Stimulated activated effector memory CD8-positive, alpha-beta T cell treated with anti-CD3 and anti-CD28 coated beads, Interleukin-12 subunit alpha, Interleukin-12 subunit beta, amount 100 ng/mL, for 72 hours (primary cell): ENCODE data around the gene FAH.
A peak's percentile ranks its signal among the peaks of the same experiment; 100 is the strongest.

Experiments
- ATAC-seq: fragments of 150-1000 bp; cut with Tn5 transposase; 2 replicates; pipeline ENCODE4 v1.10.0; 2021
- DNase-seq, 2 donors: peaks; one replicate each; pipeline ENCODE4 v3.0.0; 2021 to 2022; ENCODE audit warnings: low spot score in 2 of 2
- H3K27ac Mint-ChIP-seq: one replicate; pipeline ENCODE4 v1.8.0; 2022; ENCODE audit warnings: mild to moderate bottlenecking, mixed read lengths
- H3K36me3 Mint-ChIP-seq: one replicate; pipeline ENCODE4 v1.8.0; 2022; ENCODE audit warnings: mild to moderate bottlenecking, mixed read lengths
- H3K4me1 Mint-ChIP-seq: one replicate; pipeline ENCODE4 v1.8.0; 2022; ENCODE audit warnings: mixed read lengths
- H3K4me3 Mint-ChIP-seq: one replicate; pipeline ENCODE4 v1.8.0; 2022; ENCODE audit warnings: mild to moderate bottlenecking, mixed read lengths
- H3K9me3 Mint-ChIP-seq: one replicate; pipeline ENCODE4 v1.8.0; 2022; ENCODE audit warnings: mixed read lengths

Gene FAH

GRCh38 chr15:80191198-80191597 lies 38.4 kb downstream of the FAH start:
- no peak for ATAC-seq
- Mint-ChIP-seq H3K4me3 (no peak overlapping the region), H3K4me1 (no peaks in the 10 kb centered on the region), H3K27ac (no peak overlapping the region), H3K9me3 (no peaks in the 10 kb centered on the region), H3K36me3 (peaks cover 7% of the 10 kb centered on the region)
- no peak for DNase-seq

- Mint-ChIP-seq H3K9me3 (no peaks in the 10 kb centered on the region), H3K4me3 (no peak overlapping the region), H3K36me3 (no peaks in the 10 kb centered on the region), H3K27ac (no peak overlapping the region), H3K4me1 (no peaks in the 10 kb centered on the region)
- no peak for DNase-seq
- no peak for ATAC-seq
Measured at GRCh38 chr15:80191897-80192595, 39.2 kb downstream of the FAH start.

- H3K9me3 Mint-ChIP-seq = no peaks in the 10 kb centered on the region
- no peaks in the 10 kb centered on the region for H3K36me3 Mint-ChIP-seq
- H3K4me1 Mint-ChIP-seq = no peaks in the 10 kb centered on the region
- no peak for DNase-seq
- no peak for ATAC-seq
- no peak overlapping the region for H3K27ac Mint-ChIP-seq
- H3K4me3 Mint-ChIP-seq = no peak overlapping the region
Measured at GRCh38 chr15:80194186-80194585, 41.4 kb downstream of the FAH start.

DNA sequence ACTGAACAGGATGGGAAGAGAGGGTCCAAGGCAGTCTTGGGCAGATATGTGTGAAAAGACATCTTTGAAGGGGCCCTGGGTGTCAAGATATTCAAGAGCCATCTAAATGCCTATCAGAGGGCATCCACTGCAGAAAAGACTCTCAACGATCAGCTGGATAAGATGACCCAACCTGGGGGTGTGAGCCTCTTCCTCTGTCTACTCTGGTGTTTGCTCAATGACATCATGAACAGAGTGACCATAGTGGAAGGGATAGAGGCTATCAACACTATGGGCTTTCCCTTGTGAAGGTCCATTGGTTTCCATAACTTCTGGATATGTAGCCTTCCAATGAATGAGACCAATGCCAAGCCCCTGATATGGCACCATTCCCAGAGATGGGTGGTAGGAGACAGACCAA lies 42.1 kb downstream of the FAH start:
- no peak for ATAC-seq
- Mint-ChIP-seq H3K4me3 (no peak overlapping the region), H3K36me3 (no peaks in the 10 kb centered on the region), H3K27ac (no peak overlapping the region), H3K9me3 (no peaks in the 10 kb centered on the region), H3K4me1 (no peaks in the 10 kb centered on the region)
- DNase-seq = no peak

GRCh38 chr15:80199366-80199765 lies 46.6 kb downstream of the FAH start:
- ATAC-seq (no peak), DNase-seq (no peak)
- Mint-ChIP-seq H3K4me3 (no peak overlapping the region), H3K4me1 (no peaks in the 10 kb centered on the region), H3K36me3 (no peaks in the 10 kb centered on the region), H3K9me3 (no peaks in the 10 kb centered on the region), H3K27ac (no peak overlapping the region)

DNA sequence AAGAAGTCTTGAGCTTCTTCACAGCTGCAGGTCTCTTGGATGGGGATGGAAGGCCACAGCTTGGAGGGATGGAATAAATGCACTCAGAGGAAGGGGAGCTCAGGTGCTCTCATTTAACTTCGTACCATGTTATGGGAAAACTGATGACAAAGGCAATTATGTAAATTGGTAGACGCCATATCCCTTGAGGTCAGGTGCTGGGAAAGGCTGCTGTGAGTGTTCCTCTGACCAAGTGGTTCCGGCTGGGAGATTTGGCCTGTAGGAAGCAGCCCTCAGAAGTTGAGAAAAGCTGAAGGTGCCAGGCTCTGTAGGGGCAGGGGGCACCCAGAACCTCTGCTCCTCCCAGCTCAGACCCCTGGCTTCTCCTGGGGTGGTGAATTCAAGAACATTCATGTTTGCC lies 47.1 kb downstream of the FAH start:
- Mint-ChIP-seq H3K4me1 (no peaks in the 10 kb centered on the region), H3K9me3 (no peaks in the 10 kb centered on the region), H3K36me3 (no peaks in the 10 kb centered on the region), H3K4me3 (no peak overlapping the region), H3K27ac (no peak overlapping the region)
- DNase-seq (no peak), ATAC-seq (no peak)

- Mint-ChIP-seq H3K4me1 (no peaks in the 10 kb centered on the region), H3K27ac (no peak overlapping the region), H3K36me3 (no peaks in the 10 kb centered on the region), H3K9me3 (no peaks in the 10 kb centered on the region), H3K4me3 (no peak overlapping the region)
- no peak for DNase-seq
- no peak for ATAC-seq
Measured at GRCh38 chr15:80201256-80202015, 48.6 kb downstream of the FAH start.

DNA sequence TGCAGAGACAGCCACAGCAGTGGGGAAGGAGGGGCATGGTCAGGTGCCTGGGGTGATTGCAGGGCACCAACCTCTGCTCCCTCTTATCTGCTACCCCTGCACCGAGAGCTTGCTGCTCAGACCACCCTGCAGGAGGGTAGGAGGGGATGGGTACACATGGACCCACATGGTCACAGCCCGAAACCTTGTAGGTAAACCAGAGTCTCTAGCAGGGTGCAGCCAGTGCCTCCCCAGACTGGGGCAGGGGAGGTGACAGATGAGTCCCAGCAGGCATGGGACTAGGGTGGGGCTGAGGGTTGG lies 49.2 kb downstream of the FAH start:
- Mint-ChIP-seq H3K4me3 (no peak overlapping the region), H3K4me1 (no peaks in the 10 kb centered on the region), H3K9me3 (no peaks in the 10 kb centered on the region), H3K36me3 (no peaks in the 10 kb centered on the region), H3K27ac (no peak overlapping the region)
- ATAC-seq (no peak), DNase-seq (no peak)

DNA sequence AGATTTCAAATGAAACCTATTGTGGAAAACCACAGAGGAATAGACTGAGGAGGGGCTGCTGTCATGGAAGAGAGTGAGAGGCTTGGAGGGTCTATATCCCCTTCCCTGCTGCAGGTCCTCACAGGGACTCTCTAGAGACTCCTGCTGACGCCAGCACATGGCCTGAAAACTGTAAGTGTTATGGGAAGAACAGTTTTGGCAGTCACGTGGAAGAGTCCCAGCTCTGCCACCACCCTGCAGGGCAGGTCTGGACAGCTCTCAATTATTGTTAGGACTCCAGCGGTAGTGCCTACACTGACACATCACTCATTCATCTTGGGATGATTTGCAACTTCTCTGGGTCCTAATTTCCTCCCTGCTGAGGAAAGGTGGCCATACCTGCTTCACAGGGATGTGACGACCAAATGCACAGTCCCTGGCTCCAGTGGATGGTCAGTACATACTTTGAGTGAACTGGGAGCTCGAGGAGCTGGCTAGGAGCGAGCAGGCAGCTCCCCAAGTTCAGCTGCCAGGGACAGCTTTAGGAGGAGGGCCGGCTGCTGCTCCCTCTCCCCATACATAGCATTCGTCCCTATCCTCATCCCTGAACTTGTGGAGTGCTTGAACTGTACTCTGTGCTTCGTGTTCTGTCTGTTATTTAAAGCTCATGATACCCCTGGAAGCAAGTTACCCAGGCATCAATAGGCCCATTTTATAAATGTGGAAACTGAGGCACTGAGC lies 50.0 kb downstream of the FAH start:
- ATAC-seq (no peak), DNase-seq (no peak)
- H3K4me1 Mint-ChIP-seq = no peaks in the 10 kb centered on the region
- no peaks in the 10 kb centered on the region for H3K9me3 Mint-ChIP-seq
- no peaks in the 10 kb centered on the region for H3K36me3 Mint-ChIP-seq
- H3K4me3 Mint-ChIP-seq = no peak overlapping the region
- H3K27ac Mint-ChIP-seq = no peak overlapping the region

DNA sequence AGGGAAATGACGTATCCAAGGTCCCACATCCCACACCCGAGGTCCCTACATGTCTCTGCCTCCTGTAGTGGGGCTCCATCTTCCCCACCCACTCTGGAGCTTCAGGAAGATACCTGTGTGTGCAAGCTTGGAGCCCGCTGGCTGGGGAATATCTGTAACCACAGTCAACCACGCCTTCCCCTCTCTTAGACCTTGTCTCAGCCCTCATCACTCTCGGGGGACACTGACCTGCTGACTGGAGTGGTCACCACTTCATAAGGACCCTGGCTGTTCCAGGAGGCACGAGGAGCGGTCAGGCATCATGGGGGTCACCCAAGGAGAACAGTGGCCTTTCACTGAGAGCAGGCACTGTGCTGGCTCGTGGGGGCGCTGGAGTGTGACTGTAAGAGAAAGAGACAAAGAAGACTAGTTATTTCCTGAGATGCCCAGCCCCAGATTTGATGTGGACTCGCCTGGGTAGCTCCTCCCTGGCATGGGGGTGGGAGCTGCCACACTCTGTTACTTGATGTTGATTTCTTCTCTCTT lies 50.6 kb downstream of the FAH start:
- DNase-seq (no peak), ATAC-seq (no peak)
- no peak overlapping the region for H3K27ac Mint-ChIP-seq
- H3K36me3 Mint-ChIP-seq = no peaks in the 10 kb centered on the region
- H3K9me3 Mint-ChIP-seq = no peaks in the 10 kb centered on the region
- no peak overlapping the region for H3K4me3 Mint-ChIP-seq
- H3K4me1 Mint-ChIP-seq = no peaks in the 10 kb centered on the region

- H3K4me3 Mint-ChIP-seq = no peak overlapping the region
- no peaks in the 10 kb centered on the region for H3K36me3 Mint-ChIP-seq
- H3K4me1 Mint-ChIP-seq = no peaks in the 10 kb centered on the region
- no peaks in the 10 kb centered on the region for H3K9me3 Mint-ChIP-seq
- no peak overlapping the region for H3K27ac Mint-ChIP-seq
- ATAC-seq = no peak
- DNase-seq = no peak
Measured at GRCh38 chr15:80204231-80204630, 51.4 kb downstream of the FAH start.

DNA sequence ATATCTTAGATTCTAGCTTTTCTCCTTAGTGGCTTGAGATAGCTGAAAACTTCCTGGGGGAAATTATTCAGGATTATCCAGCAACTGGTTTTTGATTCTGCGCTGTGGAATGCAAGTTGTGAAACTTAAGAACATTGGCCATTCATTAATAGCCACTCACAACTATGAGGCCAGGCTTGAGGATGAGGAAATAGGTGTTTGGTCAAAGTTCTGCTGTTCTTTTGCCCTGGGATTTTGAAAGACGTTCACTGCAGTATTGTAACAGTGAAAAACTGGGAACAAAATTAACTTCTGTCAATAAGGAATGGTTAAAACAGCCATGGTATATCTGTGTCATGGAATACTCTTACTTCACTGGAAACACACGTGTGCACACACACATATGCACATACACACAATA lies 55.1 kb downstream of the FAH start:
- no peak overlapping the region for H3K4me3 Mint-ChIP-seq
- no peak for DNase-seq
- no peaks in the 10 kb centered on the region for H3K36me3 Mint-ChIP-seq
- ATAC-seq = no peak
- H3K27ac Mint-ChIP-seq = no peak overlapping the region
- no peaks in the 10 kb centered on the region for H3K9me3 Mint-ChIP-seq
- H3K4me1 Mint-ChIP-seq = no peaks in the 10 kb centered on the region

DNA sequence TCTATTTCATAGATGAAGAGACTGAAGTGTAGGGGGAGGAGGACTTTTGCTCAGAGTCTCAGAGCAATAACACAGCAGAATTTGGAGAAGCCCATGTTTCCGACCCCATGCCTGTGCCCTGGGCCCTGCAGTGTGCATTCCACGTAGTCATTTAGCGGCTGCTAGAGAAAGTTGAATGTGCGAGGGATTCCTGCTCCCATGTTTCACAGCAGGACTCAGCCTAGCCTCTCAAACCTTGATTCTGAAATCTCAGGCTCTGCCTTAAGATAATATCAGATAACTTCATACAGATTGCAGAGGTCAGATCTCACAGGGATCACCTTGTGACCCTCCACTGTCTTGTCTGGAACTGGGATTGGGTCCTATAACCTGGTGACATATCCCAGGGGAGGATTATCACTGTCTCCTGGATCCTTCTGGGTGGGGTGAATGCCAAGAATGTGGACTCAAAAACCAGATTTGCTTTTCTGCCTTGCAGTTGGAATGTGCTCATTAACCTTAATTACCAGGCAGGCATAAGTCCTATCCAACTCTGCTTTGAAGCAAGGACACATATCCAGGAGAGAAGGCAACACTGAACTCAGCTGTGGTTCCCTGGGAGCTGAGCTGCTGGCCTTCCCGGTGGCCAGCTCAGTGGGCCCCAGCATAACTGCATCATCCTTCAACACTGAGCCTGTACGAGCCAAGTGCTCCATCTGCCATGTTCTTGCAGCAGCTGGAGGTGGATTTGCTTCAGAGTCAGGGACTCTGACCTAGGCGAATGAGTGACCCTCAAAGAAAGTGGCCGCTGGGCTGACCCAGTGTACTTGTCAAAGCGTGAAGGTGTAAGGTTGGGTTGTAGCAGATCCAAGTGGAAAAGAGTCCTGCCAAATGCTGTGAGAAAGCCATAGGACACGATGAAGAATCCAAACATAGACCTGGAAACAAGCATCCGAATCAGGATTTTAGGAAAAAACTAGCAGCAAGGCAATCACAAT lies 56.2 kb downstream of the FAH start:
- no peaks in the 10 kb centered on the region for H3K4me1 Mint-ChIP-seq
- DNase-seq = peak in 1 of 2 donors; percentile 15
- H3K9me3 Mint-ChIP-seq = no peaks in the 10 kb centered on the region
- no peak overlapping the region for H3K27ac Mint-ChIP-seq
- H3K36me3 Mint-ChIP-seq = no peaks in the 10 kb centered on the region
- ATAC-seq = no peak
- H3K4me3 Mint-ChIP-seq = no peak overlapping the region

- DNase-seq (peak in 1 of 2 donors; percentile 29), ATAC-seq (no peak)
- Mint-ChIP-seq H3K4me1 (no peaks in the 10 kb centered on the region), H3K4me3 (no peak overlapping the region), H3K9me3 (no peaks in the 10 kb centered on the region), H3K27ac (no peak overlapping the region), H3K36me3 (no peaks in the 10 kb centered on the region)
Measured at GRCh38 chr15:80210611-80211573, 58.1 kb downstream of the FAH start.
